GM20431 (cell line): ENCODE results near the gene MICAL2.

Experiments used
- in situ Hi-C: fragments of 300-500 bp; cut with MseI, MboI; formaldehyde crosslinking; loops from one replicate; pipeline ENCODE4 v1.15.0; 2020; ENCODE audit warnings: low sequenced_read_pairs; ENCODE audit not compliant: unreplicated experiment

Gene MICAL2

GRCh38 chr11:12198251-12199222 is 88.1 kb downstream of the MICAL2 start:
- in situ Hi-C loops: no loop called here

GRCh38 chr11:12199231-12199948 is 89.0 kb downstream of the MICAL2 start:
- in situ Hi-C loops: no loop called here

GRCh38 chr11:12200279-12200990 is 90.0 kb downstream of the MICAL2 start:
- in situ Hi-C loops: no loop called here

GRCh38 chr11:12200991-12201985 is 90.9 kb downstream of the MICAL2 start:
- in situ Hi-C loops: no loop called here

GRCh38 chr11:12202661-12203310 is 92.4 kb downstream of the MICAL2 start:
- in situ Hi-C loops: no loop called here

DNA sequence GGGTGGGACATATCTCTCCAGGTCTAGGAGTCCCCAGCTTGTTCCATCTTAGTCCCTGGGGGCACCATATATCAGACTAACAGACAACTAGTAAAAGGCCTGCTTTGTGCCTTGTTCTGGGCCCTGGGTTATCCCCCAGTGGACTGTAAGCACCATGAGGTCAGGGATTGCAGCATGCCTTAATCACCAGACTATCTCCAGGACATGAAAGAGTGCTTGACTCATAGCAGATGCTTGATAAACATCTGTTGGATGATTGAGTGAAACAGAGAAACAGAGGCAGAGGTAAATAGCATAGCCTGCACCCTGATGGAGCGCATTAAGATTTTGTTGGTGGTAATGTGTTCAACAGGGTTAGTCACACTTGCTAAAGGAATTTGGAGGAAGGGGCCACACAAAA is 94.1 kb downstream of the MICAL2 start:
- in situ Hi-C loops: no loop called here

GRCh38 chr11:12205330-12205729 is 94.9 kb downstream of the MICAL2 start:
- in situ Hi-C loops: no loop called here

GRCh38 chr11:12206529-12206928 is 96.1 kb downstream of the MICAL2 start:
- in situ Hi-C loops: no loop called here

DNA sequence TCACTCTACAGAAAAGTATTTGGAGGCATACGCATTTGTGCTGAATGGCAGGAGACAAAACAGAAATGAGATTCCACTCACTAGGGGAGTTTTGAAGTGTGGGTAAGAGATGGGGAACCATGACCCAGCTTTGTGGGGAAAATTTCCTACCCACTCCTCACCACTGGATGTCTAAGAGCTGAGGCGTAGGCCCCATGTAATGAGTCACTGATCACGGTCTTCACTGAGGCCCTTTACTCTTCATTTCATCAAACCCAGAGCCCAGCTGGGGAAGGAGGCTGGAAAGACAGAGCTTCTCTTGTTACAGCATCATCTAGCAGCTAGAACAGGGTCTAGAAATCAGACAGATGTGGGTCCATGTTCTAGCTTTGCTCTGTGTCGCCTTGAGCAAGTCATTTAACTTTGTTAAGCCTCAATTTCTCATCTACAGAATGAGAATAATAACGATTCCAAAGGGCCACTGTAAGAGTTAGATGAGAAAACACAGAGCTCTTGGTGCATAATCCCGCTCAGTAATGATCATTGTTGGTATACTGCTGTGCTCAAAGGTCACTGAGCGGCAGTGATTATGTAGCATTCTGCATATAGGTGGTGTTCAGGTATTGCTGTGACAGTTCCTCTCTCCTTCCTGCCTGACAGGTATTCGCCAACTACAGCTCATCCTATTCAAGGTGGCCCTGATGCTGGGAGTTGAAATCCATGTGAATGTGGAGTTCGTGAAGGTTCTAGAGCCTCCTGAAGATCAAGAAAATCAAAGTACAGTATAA is 97.2 kb downstream of the MICAL2 start:
- in situ Hi-C loops: no loop called here

GRCh38 chr11:12209096-12209495 is 98.7 kb downstream of the MICAL2 start:
- in situ Hi-C loops: no loop called here

DNA sequence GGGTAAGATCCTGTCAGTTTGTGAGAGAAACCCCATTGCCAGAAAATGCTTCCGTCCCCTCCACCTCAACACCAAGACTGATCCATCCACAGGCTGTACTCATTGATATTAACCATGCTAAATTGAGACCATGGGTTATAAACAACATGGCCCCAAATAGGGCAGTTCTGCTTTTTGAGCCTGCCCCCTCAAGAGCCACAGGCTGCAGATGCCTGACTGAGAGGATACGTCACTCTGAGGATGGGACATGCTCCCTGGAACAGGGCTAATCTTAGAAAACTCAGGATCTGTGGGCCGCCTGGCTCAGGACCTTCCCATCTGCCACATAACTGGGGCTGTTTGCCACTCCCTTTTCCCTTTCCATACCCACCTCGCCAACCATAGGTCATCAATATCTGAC is 99.8 kb downstream of the MICAL2 start:
- in situ Hi-C loops: no loop called here

- in situ Hi-C loops: no loop called here
These were observed 101.1 kb downstream of the MICAL2 start for GRCh38 chr11:12211331-12212065.

DNA sequence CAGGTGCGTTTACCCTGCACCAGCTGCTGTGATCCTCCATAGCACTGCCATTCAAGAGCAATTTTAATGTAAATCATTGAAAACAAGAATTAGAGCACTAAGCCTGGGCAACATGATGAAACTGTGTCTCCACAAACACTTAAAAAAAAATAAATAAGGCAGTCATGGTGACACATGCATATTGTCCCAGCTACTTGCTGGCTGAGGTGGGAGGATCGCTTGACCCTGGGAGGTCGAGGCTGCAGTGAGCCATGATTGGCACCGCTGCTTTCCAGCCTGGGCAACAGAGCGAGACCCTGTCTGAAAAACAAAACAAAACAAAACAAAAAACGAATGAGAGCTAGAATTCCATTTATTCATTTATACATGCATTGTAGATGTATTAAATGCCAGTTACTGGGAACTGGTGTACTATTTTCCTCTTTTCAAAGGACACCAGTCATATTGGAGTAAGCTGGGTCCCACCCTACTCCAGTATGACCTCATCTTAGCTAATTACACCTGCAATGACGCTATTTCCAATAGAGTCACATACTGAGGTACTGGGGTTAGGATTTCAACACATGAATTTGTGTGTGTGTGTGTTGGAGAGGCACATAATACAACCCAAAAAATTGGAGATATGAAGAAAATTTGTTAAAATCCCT is 101.9 kb downstream of the MICAL2 start:
- in situ Hi-C loops: no loop called here

- in situ Hi-C loops: no loop called here
These were observed 102.4 kb downstream of the MICAL2 start for GRCh38 chr11:12212821-12213185.

DNA sequence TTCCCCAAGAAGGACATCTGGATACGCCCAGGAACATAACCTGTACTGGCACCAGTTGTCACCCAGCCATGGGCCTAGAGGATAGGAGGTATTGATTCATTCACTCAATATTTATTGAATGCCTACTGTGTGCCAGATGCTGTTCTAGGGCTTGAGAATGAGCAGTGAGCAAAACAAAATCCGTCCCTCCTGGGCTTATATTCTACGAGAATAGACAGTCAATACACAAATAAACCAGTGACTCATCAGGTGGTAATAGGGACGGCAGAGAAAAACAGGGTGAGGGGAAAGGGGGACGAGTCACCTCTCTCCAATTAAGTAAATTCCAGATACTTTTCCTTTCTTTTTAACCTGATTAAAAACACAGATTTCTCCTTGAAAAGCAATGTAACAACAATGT is 103.5 kb downstream of the MICAL2 start:
- in situ Hi-C loops: no loop called here

- in situ Hi-C loops: no loop called here
These were observed 104.4 kb downstream of the MICAL2 start for GRCh38 chr11:12214751-12215150.

- in situ Hi-C loops: no loop called here
These were observed 104.8 kb downstream of the MICAL2 start for GRCh38 chr11:12215181-12215593.
